Measurements from ENCODE around the gene ANAPC7. TPM values are rescaled to one million over a fixed set of nuclear protein-coding genes. Genes with fewer than 3 reads are reported as not detected.

ANAPC7 gene
- total RNA-seq, 1 donor from 2014 or later, result 64.8 TPM

GRCh38 chr12:110373425-110373824, 30.1 kb downstream of the ANAPC7 start:
- Mint-ChIP-seq H3K27me3 (ENCODE audit: unreplicated experiment) (peaks cover 2% of the 10 kb centered on the region), H3K36me3 (ENCODE audit: low read depth, unreplicated experiment) (peaks cover 40% of the 10 kb centered on the region), H3K4me1 (ENCODE audit: unreplicated experiment) (no peaks in the 10 kb centered on the region), H3K27ac (ENCODE audit: unreplicated experiment) (no peak overlapping the region), H3K4me3 (ENCODE audit: unreplicated experiment) (no peak overlapping the region), H3K9me3 (ENCODE audit: unreplicated experiment) (no peaks in the 10 kb centered on the region)
- DNase-seq (ENCODE audit: low spot score), result no peak
- TF ChIP-seq CTCF (IDR thresholded peaks at IDR 0.05; ENCODE audit: unreplicated experiment), result no peak

GRCh38 chr12:110373025-110373424, 30.5 kb downstream of the ANAPC7 start:
- no peak overlapping the region for H3K4me3 Mint-ChIP-seq (ENCODE audit: unreplicated experiment)
- DNase-seq (ENCODE audit: low spot score), result no peak
- H3K4me1 Mint-ChIP-seq (ENCODE audit: unreplicated experiment), result no peaks in the 10 kb centered on the region
- no peaks in the 10 kb centered on the region for H3K9me3 Mint-ChIP-seq (ENCODE audit: unreplicated experiment)
- no peak for TF ChIP-seq CTCF (IDR thresholded peaks at IDR 0.05; ENCODE audit: unreplicated experiment)
- H3K27ac Mint-ChIP-seq (ENCODE audit: unreplicated experiment), result no peak overlapping the region
- peaks cover 40% of the 10 kb centered on the region for H3K36me3 Mint-ChIP-seq (ENCODE audit: low read depth, unreplicated experiment)
- H3K27me3 Mint-ChIP-seq (ENCODE audit: unreplicated experiment), result peaks cover 2% of the 10 kb centered on the region

- Mint-ChIP-seq H3K4me3 (ENCODE audit: unreplicated experiment) (no peak overlapping the region), H3K4me1 (ENCODE audit: unreplicated experiment) (no peaks in the 10 kb centered on the region), H3K9me3 (ENCODE audit: unreplicated experiment) (no peaks in the 10 kb centered on the region), H3K36me3 (ENCODE audit: low read depth, unreplicated experiment) (peaks cover 33% of the 10 kb centered on the region), H3K27me3 (ENCODE audit: unreplicated experiment) (peaks cover 2% of the 10 kb centered on the region), H3K27ac (ENCODE audit: unreplicated experiment) (no peak overlapping the region)
- no peak for DNase-seq (ENCODE audit: low spot score)
- no peak for TF ChIP-seq CTCF (IDR thresholded peaks at IDR 0.05; ENCODE audit: unreplicated experiment)
Observed at GRCh38 chr12:110372056-110372425, 31.5 kb downstream of the ANAPC7 start.

- Mint-ChIP-seq H3K4me3 (ENCODE audit: unreplicated experiment) (no peak overlapping the region), H3K27ac (ENCODE audit: unreplicated experiment) (no peak overlapping the region), H3K27me3 (ENCODE audit: unreplicated experiment) (peaks cover 1% of the 10 kb centered on the region), H3K36me3 (ENCODE audit: low read depth, unreplicated experiment) (peaks cover 33% of the 10 kb centered on the region), H3K4me1 (ENCODE audit: unreplicated experiment) (no peaks in the 10 kb centered on the region), H3K9me3 (ENCODE audit: unreplicated experiment) (no peaks in the 10 kb centered on the region)
- no peak for TF ChIP-seq CTCF (IDR thresholded peaks at IDR 0.05; ENCODE audit: unreplicated experiment)
- no peak for DNase-seq (ENCODE audit: low spot score)
Observed at GRCh38 chr12:110371408-110372055, 32.0 kb downstream of the ANAPC7 start.

GRCh38 chr12:110370732-110371231, 32.7 kb downstream of the ANAPC7 start:
- DNase-seq (ENCODE audit: low spot score), result no peak
- no peaks in the 10 kb centered on the region for H3K4me1 Mint-ChIP-seq (ENCODE audit: unreplicated experiment)
- H3K36me3 Mint-ChIP-seq (ENCODE audit: low read depth, unreplicated experiment), result peaks cover 29% of the 10 kb centered on the region
- no peaks in the 10 kb centered on the region for H3K27me3 Mint-ChIP-seq (ENCODE audit: unreplicated experiment)
- H3K4me3 Mint-ChIP-seq (ENCODE audit: unreplicated experiment), result no peak overlapping the region
- H3K27ac Mint-ChIP-seq (ENCODE audit: unreplicated experiment), result no peak overlapping the region
- no peaks in the 10 kb centered on the region for H3K9me3 Mint-ChIP-seq (ENCODE audit: unreplicated experiment)
- TF ChIP-seq CTCF (IDR thresholded peaks at IDR 0.05; ENCODE audit: unreplicated experiment), result no peak
